ENCODE data around the gene ARHGDIG.
"Not testable (repeated sequence)": the region's sequence is repeated elsewhere in the genome, so short reads cannot be mapped to it uniquely, and the experiment has no call there.

The ARHGDIG gene

DNA sequence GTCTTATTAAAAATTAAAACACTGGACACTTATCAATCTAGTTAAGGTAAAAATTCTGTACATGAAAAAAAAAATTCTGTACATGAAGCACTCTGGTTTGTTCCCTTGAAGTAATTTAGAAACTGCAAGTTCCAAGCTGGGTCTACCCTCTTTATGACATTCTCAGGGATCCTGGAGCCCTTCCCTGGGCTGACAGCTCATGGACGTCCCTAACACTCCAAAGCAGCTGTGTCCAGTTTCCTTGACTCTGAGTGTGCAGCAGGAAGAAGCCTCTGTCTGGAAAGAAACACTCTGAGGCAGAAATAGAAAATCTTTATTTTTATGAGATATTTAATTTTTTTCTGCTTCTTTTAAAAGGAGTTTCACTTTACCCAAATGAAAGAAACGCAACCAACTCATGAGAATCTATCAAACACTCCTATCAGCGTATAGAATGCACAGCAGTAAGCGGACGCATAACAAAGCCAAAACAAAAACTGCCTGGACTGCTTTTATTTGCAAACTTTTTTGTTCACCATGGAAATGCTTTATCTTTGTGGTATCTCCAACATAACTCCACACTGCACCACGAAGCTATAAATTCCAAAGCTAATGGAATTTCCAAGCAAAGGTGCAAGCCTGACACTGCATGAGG is 50.9 kb downstream of the ARHGDIG start:
- not testable (repeated sequence) for DNase-seq (ENCODE audit: low read depth)
